Ascending aorta (tissue), 2 donors: ENCODE data around the gene ATG9B. TPM values are rescaled to one million over a fixed set of nuclear protein-coding genes. Genes with fewer than 3 reads are reported as not detected.

Source experiments
- DNase-seq, 2 donors: peaks; one replicate each; pipeline ENCODE4 v3.0.0-alpha.2; 2019; ENCODE audit warnings: low spot score in 2 of 2
- H3K27ac ChIP-seq, 2 donors: fragments of 200-600 bp; sonication (generic); one replicate each; pipeline ENCODE4 v1.5.1; 2016 to 2017; ENCODE audit warnings: mild to moderate bottlenecking in 1 of 2
- H3K27me3 ChIP-seq: fragments of 200-600 bp; sonication (generic); one replicate; pipeline ENCODE4 v1.5.1; 2017
- H3K36me3 ChIP-seq, 2 donors: fragments of 200-600 bp; sonication (generic); one replicate each; pipeline ENCODE4 v1.5.1; 2016
- H3K4me1 ChIP-seq, 2 donors: fragments of 200-600 bp; sonication (generic); one replicate each; pipeline ENCODE4 v1.5.1; 2016 to 2017; ENCODE audit warnings: mild to moderate bottlenecking in 1 of 2
- H3K4me3 ChIP-seq, 2 donors: fragments of 200-600 bp; sonication (generic); one replicate each; pipeline ENCODE4 v1.5.1; 2016 to 2017; ENCODE audit warnings: mild to moderate bottlenecking in 1 of 2
- H3K9me3 ChIP-seq, 2 donors: fragments of 200-600 bp; sonication (generic); one replicate each; pipeline ENCODE4 v1.5.1; 2016
- intact Hi-C: fragments of 100-400 bp; cut with DNase I; formaldehyde crosslinking; loops from one replicate; pipeline ENCODE4 v1.15.1; 2023
- total RNA-seq: library from RNA; depleted of rRNA; stranded (reverse); fragments of >200 nt; gene quantifications from one replicate; pipeline ENCODE4 v1.1.0, GENCODE V29; 2016
- TF ChIP-seq, protein P1 (sequence below), 3 experiments: fragments of 200-600 bp in 2 of 3; fragments of 450-650 bp in 1 of 3; sonication (generic) in 2 of 3; IDR thresholded peaks; one replicate each; pipeline ENCODE4 v1.5.1; 2016 to 2019; ENCODE audit warnings: antibody characterized with exemption in 3 of 3, mild to moderate bottlenecking in 1 of 3, moderate library complexity in 1 of 3

The ATG9B gene
- total RNA-seq, 1 donor from 2014 or later = not detected

DNA sequence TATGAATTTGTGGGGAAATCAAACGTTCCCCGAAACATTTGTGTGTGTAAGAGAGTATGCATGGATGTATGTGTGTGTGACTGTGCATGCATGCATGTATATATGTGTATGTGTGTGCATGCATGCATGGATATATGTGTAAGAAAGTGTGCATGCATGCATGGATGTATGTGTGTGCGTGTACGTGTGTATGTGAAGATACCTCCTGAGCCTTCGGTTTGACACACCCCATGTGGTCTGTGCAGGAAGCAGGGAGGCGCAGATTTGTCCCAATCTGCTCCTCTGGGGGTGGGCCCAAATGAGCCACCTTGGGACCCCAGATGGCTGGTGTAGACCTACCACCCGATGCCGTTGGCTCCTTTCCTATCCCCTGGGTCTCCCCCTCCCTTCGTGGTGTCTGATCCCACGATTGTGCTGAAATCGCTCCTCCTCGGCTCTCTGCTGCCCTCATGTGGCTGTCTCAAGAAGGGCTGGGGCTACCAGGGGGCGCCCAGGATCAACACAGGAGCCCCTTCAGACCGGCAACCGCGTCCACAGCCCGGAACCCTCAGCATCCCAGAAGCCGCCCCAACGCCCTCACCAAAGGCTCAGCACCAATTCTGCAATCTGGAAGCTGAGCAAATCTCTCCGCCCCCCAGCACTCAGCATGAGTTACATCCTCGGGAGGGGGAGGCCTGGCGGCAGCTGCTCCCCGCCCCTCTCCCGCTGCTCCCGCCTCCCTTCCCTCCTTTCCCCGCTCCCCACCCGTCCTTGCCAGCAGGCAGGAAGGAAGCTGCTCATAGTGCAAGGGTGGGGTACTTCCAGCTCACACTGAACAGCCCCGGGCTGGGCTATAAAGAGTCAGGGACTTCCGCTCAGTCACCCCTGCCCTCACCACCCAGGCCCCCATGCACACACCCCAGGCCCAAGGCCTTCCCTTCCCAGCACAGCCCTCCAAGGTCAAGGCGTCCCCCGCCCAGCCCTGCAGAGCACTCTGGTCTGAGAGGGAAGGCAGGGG, 35.8 kb downstream of the ATG9B start:
- Histone ChIP-seq H3K4me1 (no peaks in the 10 kb centered on the region), H3K36me3 (no peaks in the 10 kb centered on the region), H3K4me3 (no peak overlapping the region), H3K27me3 (no peaks in the 10 kb centered on the region), H3K9me3 (no peaks in the 10 kb centered on the region), H3K27ac (no peak overlapping the region)
- intact Hi-C loops = loop anchor here (2.0 kb wide), 1 partner anchor 90 kb away; no protein-coding TSS in a partner anchor
- no peak for DNase-seq
- TF ChIP-seq, protein P1, sequence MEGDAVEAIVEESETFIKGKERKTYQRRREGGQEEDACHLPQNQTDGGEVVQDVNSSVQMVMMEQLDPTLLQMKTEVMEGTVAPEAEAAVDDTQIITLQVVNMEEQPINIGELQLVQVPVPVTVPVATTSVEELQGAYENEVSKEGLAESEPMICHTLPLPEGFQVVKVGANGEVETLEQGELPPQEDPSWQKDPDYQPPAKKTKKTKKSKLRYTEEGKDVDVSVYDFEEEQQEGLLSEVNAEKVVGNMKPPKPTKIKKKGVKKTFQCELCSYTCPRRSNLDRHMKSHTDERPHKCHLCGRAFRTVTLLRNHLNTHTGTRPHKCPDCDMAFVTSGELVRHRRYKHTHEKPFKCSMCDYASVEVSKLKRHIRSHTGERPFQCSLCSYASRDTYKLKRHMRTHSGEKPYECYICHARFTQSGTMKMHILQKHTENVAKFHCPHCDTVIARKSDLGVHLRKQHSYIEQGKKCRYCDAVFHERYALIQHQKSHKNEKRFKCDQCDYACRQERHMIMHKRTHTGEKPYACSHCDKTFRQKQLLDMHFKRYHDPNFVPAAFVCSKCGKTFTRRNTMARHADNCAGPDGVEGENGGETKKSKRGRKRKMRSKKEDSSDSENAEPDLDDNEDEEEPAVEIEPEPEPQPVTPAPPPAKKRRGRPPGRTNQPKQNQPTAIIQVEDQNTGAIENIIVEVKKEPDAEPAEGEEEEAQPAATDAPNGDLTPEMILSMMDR (IDR thresholded peaks at IDR 0.05) = peak; percentile 49 to 63 (median 53)

DNA sequence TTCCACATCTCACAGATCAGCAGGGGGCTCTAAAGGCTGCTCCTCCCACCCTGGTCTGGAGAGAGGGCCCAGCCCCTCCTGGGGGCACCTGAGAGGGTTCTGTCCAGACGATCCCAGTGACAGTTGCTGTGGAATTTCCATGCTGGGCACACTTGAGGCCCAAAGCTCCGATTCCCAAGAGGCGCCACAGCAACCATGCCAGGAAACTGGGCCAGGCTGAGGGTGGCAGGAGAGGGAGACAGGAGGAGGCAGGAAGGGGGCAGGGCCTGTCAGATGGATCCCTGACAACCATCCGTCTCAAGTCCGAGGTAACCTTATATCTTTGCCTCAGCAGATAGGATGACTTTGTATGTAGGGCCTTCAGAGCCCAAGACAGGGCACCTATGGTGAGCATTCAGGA, 37.7 kb downstream of the ATG9B start:
- no peaks in the 10 kb centered on the region for H3K36me3 ChIP-seq
- no peaks in the 10 kb centered on the region for H3K4me1 ChIP-seq
- DNase-seq = no peak
- no peak overlapping the region for H3K27ac ChIP-seq
- intact Hi-C loops = no loop called here
- no peaks in the 10 kb centered on the region for H3K9me3 ChIP-seq
- no peaks in the 10 kb centered on the region for H3K27me3 ChIP-seq
- TF ChIP-seq, protein P1 (IDR thresholded peaks at IDR 0.05) = no peak
- H3K4me3 ChIP-seq = no peak overlapping the region

DNA sequence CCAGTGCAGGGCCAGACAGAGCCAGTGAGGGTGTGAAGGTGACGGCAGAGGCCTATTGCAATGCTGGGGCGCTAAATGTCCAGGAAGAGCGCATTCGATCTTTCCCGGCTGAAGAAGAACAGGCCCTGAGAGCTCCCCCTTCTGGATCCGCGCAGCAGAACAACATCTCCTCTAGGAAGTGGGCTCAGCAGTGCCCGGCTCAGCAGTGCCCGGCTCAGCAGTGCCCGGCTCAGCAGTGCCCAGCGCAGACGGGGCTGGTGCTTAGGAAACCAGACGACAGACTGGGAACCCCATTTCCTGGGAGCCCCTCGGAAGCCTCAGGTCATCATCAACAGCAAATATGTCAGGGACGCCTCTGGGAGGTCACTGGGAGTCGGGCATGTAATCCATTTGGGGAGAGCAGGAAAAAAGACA, 38.2 kb downstream of the ATG9B start:
- H3K27me3 ChIP-seq = no peaks in the 10 kb centered on the region
- TF ChIP-seq, protein P1 (IDR thresholded peaks at IDR 0.05) = peak; percentile 17 to 36 (median 18)
- intact Hi-C loops = no loop called here
- no peak for DNase-seq
- no peaks in the 10 kb centered on the region for H3K36me3 ChIP-seq
- no peaks in the 10 kb centered on the region for H3K9me3 ChIP-seq
- no peak overlapping the region for H3K4me3 ChIP-seq
- no peaks in the 10 kb centered on the region for H3K4me1 ChIP-seq
- H3K27ac ChIP-seq = no peak overlapping the region

DNA sequence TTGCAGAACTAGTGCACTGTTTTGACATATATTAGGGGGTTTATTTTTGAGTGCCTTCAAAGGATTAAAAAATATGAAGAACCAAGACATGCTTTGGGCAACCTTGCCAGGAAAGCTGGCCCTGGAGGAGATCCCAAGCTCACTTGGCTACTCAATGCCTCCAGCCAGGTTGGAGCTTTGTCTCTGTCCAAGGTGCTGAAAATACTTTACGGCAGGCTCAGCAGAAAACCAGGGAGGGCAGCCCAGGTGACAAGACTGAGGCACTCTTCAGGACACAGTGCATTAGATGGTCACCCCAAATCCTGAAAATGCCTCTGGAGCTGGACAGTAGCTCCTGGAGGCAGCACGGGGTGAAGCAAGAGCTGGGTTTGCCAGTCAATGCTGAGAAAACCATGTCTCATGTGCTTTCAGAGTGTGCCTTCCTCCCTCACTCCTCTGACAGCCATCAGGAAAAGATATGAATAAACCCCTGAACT, 40.4 kb downstream of the ATG9B start:
- H3K4me1 ChIP-seq = no peaks in the 10 kb centered on the region
- intact Hi-C loops = no loop called here

DNA sequence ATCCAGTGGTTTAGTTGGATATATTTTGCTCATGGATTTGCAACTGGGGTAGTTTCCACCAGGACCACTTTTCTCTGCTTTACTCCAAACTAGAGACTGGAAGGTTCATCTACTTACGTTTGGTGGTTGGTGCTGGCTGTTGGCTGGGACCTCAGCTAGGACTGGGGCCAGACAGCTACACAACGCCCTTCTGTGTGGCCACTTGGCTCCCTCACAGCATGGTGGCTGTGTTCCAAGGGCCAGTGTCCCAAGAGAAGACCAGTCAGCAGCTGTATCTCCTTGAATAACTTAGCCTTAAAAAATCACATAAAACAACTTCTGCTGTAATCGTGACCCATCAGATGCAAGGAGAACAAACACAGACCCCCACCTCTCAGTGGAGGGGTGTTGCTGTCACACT, 41.9 kb downstream of the ATG9B start:
- no peak overlapping the region for H3K27ac ChIP-seq
- H3K4me3 ChIP-seq = no peak overlapping the region
- no peaks in the 10 kb centered on the region for H3K36me3 ChIP-seq
- DNase-seq = no peak
- peaks cover 3 to 7% of the 10 kb centered on the region in 2 donors for H3K4me1 ChIP-seq
- peaks cover 10% of the 10 kb centered on the region for H3K27me3 ChIP-seq
- intact Hi-C loops = no loop called here
- H3K9me3 ChIP-seq = no peaks in the 10 kb centered on the region
- TF ChIP-seq, protein P1 (IDR thresholded peaks at IDR 0.05) = no peak

More for the DNA sequence above, 40.4 kb downstream of the ATG9B start:
- no peak overlapping the region for H3K4me3 ChIP-seq
- no peak overlapping the region for H3K27ac ChIP-seq
- TF ChIP-seq, protein P1 (IDR thresholded peaks at IDR 0.05) = no peak
- no peaks in the 10 kb centered on the region for H3K36me3 ChIP-seq
- peaks cover 3% of the 10 kb centered on the region for H3K27me3 ChIP-seq
- H3K9me3 ChIP-seq = no peaks in the 10 kb centered on the region
- DNase-seq = no peak
